ENCODE results near the gene GUF1. TPM values are rescaled to one million over a fixed set of nuclear protein-coding genes. Genes with fewer than 3 reads are reported as not detected.
A peak's percentile ranks its signal among the peaks of the same experiment; 100 is the strongest.

Gene GUF1
- total RNA-seq, 3 donors from 2014 or later, result 17.8 to 21.7 (median 21.4) TPM

DNA sequence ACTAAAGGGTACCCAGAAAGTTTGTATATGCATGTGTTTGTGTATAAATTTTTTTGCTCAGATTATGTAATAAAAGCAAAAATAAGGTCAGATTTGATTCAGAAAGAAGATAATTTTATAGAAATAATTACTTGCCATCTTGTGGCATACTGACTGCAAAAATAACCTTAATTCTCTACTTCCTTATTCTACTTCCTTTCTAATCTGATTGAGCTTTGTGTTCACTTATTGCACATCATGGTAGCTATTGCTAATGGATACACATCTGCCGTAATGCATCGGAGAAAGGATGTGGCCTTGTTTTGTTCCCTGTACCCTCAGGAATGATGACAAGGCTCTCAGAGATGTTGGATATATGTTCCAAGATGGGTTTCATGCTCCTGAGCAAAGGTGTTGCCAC lies 58.7 kb downstream of the GUF1 start:
- TF ChIP-seq, protein P1, sequence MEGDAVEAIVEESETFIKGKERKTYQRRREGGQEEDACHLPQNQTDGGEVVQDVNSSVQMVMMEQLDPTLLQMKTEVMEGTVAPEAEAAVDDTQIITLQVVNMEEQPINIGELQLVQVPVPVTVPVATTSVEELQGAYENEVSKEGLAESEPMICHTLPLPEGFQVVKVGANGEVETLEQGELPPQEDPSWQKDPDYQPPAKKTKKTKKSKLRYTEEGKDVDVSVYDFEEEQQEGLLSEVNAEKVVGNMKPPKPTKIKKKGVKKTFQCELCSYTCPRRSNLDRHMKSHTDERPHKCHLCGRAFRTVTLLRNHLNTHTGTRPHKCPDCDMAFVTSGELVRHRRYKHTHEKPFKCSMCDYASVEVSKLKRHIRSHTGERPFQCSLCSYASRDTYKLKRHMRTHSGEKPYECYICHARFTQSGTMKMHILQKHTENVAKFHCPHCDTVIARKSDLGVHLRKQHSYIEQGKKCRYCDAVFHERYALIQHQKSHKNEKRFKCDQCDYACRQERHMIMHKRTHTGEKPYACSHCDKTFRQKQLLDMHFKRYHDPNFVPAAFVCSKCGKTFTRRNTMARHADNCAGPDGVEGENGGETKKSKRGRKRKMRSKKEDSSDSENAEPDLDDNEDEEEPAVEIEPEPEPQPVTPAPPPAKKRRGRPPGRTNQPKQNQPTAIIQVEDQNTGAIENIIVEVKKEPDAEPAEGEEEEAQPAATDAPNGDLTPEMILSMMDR (IDR thresholded peaks at IDR 0.05), result no peak
- Histone ChIP-seq H3K4me3 (no peak overlapping the region), H3K9me3 (no peaks in the 10 kb centered on the region), H3K4me1 (ENCODE audit: low read depth) (no peaks in the 10 kb centered on the region), H3K36me3 (ENCODE audit: low read depth) (no peaks in the 10 kb centered on the region)
- intact Hi-C loops (cut with DNase I, micrococcal nuclease), result no loop called here
- no peak for DNase-seq
- no peak for ATAC-seq

DNA sequence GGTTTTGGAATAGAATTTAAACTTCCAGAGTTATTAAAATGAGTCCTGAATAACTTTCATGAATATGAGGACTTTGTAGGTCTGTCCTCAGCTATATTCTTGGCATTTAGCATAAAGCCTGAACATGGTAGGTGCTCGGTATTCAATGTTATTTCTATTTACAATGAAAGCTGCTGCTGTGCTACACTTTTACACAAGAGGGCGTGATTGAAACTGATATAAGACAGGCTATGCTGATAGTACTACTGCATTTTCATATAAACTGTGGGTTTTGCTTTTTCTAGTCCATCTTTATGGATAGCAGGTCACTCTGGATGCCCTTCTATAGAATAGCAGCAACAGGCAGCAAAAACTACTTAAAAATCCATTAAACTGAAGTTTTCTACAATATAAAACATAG lies 60.4 kb downstream of the GUF1 start:
- H3K4me3 ChIP-seq, result no peak overlapping the region
- no peaks in the 10 kb centered on the region for H3K4me1 ChIP-seq (ENCODE audit: low read depth)
- TF ChIP-seq, protein P1 (IDR thresholded peaks at IDR 0.05), result no peak
- no peaks in the 10 kb centered on the region for H3K36me3 ChIP-seq (ENCODE audit: low read depth)
- intact Hi-C loops (cut with DNase I, micrococcal nuclease), result no loop called here
- H3K9me3 ChIP-seq, result no peaks in the 10 kb centered on the region
- ATAC-seq (no peak), DNase-seq (peak in 1 of 3 donors; percentile 14)

DNA sequence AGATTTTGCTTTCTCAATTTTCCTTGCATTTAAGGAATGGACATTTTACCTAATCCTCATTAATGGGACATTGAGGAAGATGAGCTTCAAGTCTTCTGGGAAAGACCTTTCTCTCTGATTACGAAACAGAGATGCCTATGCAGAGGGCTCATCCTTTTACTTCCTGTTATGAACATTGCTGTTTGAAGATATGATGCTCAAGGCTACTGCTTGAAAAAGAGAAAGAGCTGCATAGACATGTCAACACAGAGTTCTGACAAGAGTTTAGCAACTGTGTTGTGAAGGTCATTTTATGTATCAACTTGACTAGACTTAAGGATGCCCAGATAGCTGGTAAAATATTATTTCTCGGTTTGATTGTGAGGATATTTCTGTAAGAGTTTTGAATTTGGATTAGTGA lies 62.0 kb downstream of the GUF1 start:
- intact Hi-C loops (cut with DNase I, micrococcal nuclease), result no loop called here
- Histone ChIP-seq H3K36me3 (ENCODE audit: low read depth) (no peaks in the 10 kb centered on the region), H3K9me3 (no peaks in the 10 kb centered on the region), H3K4me1 (ENCODE audit: low read depth) (no peaks in the 10 kb centered on the region), H3K4me3 (no peak overlapping the region)
- ATAC-seq, result no peak
- TF ChIP-seq, protein P1 (IDR thresholded peaks at IDR 0.05), result no peak
- no peak for DNase-seq

Other genes starting within 250 kb of the GUF1 start
- gene KCTD8, start 229.6 kb upstream of the GUF1 start, total RNA-seq, result under 1 TPM in 2 of 3 donors, not detected in 1; 0.12 to 0.54 TPM
- gene YIPF7, start 26.8 kb upstream of the GUF1 start, total RNA-seq, result not detected
- gene GNPDA2, start 48.1 kb downstream of the GUF1 start, total RNA-seq, result 10 to 100 TPM in 1 of 3 donors, 1 to 10 TPM in 2; 7.3 to 12.7 (median 8.9) TPM

Measured in mucosa of descending colon (tissue), 3 donors.